OCI-LY3 (cell line): ENCODE results near the gene MEF2C.

ENCODE experiments used
- H2AFZ ChIP-seq: fragments of 200-600, 300-600 bp; shearing (Covaris generic); 2 replicates; pipeline ENCODE4 v1.6.0; 2014; ENCODE audit warnings: antibody characterized with exemption, low read depth, low read length
- H3K27ac ChIP-seq: fragments of 200-600, 300-600 bp; sonication (generic); 2 replicates; pipeline ENCODE4 v1.5.1; 2014; ENCODE audit warnings: mild to moderate bottlenecking, low read length, moderate library complexity, mixed read lengths
- H3K27me3 ChIP-seq: fragments of 200-600, 300-600 bp; sonication (generic); 2 replicates; pipeline ENCODE4 v1.6.1; 2014; ENCODE audit warnings: low read depth, low read length, mixed read lengths
- H3K36me3 ChIP-seq: fragments of 200-600, 300-600 bp; sonication (generic); replicated peaks from 2 replicates; pipeline ENCODE3; 2014; ENCODE audit warnings: low read depth, low read length, mixed read lengths
- H3K4me1 ChIP-seq: fragments of 300-600, 200-600 bp; sonication (generic); 2 replicates; pipeline ENCODE4 v1.6.1; 2014; ENCODE audit warnings: low read length, mixed read lengths
- H3K4me2 ChIP-seq: fragments of 200-600, 300-600 bp; sonication (generic); 2 replicates; pipeline ENCODE4 v1.6.1; 2014; ENCODE audit warnings: low read length, mixed read lengths
- H3K4me3 ChIP-seq: fragments of 300-600, 200-600 bp; sonication (generic); 2 replicates; pipeline ENCODE4 v1.5.1; 2014; ENCODE audit warnings: antibody characterized with exemption, mild to moderate bottlenecking, low read length, moderate library complexity
- H3K79me2 ChIP-seq: fragments of 300-600, 200-600 bp; shearing (Covaris generic); 2 replicates; pipeline ENCODE4 v1.6.1; 2014; ENCODE audit warnings: mild to moderate bottlenecking, low read length, mixed read lengths
- H3K9ac ChIP-seq: fragments of 300-600, 200-600 bp; shearing (Covaris generic); 2 replicates; pipeline ENCODE4 v1.6.0; 2014; ENCODE audit warnings: mild to moderate bottlenecking, low read length, moderate library complexity
- H3K9me3 ChIP-seq: fragments of 200-600, 300-600 bp; shearing (Covaris generic); 2 replicates; pipeline ENCODE4 v1.6.1; 2014; ENCODE audit warnings: low read length, mixed read lengths; ENCODE audit not compliant: insufficient read depth
- H4K20me1 ChIP-seq: fragments of 200-600, 300-600 bp; sonication (generic); 2 replicates; pipeline ENCODE4 v1.6.1; 2016; ENCODE audit warnings: low read length, mixed read lengths; ENCODE audit not compliant: insufficient read depth
- CTCF ChIP-seq: fragments of 200-600, 300-600 bp; sonication (generic); IDR thresholded peaks from 2 replicates; pipeline ENCODE4 v1.5.1; 2014; ENCODE audit warnings: antibody characterized with exemption, low read length, low read depth
- EZH2phosphoT487 ChIP-seq: fragments of 200-600 bp; shearing (Covaris generic); IDR thresholded peaks from 2 replicates; pipeline ENCODE4 v1.6.1; 2018; ENCODE audit warnings: antibody characterized with exemption, mixed run types, low read depth

The MEF2C gene

GRCh38 chr5:88683506-88684135, 199.4 kb downstream of the MEF2C start:
- Histone ChIP-seq H3K4me2 (no peak overlapping the region), H3K4me1 (no peaks in the 10 kb centered on the region), H3K9ac (no peak overlapping the region), H2AFZ (no peak overlapping the region), H3K79me2 (no peaks in the 10 kb centered on the region), H3K4me3 (no peak overlapping the region), H4K20me1 (no peaks in the 10 kb centered on the region), H3K27ac (no peak overlapping the region), H3K9me3 (no peaks in the 10 kb centered on the region), H3K36me3 (no peaks in the 10 kb centered on the region), H3K27me3 (no peaks in the 10 kb centered on the region; the same call in 1 of the 2 replicates)
- TF ChIP-seq CTCF (no peak), EZH2phosphoT487 (no peak)

DNA sequence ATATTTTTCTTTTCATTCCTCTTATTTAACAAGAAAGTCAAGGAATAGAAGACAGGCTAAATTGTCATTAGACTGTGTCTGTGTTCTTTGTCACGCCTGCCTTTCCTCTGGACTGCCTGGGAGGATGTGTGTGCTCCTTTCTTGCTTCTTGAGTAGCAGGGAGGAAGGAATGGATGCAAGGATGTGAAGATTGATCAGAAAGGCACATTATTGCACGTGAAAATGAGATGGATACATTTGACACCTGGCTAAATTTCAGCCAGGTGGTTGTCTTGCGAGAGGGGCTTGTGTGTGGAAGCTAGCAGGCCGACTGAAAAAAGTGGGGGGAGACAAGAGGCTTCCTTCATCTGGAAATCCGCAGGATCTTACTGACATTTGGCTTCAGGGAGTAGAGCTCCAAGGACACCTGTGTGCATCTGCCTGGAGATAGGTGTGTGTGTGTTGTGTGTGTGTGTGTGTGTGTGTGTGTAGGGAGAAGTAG, 200.1 kb downstream of the MEF2C start:
- H3K9ac ChIP-seq, result no peak overlapping the region
- no peaks in the 10 kb centered on the region; the same call in 1 of the 2 replicates for H3K27me3 ChIP-seq
- no peaks in the 10 kb centered on the region for H3K79me2 ChIP-seq
- H2AFZ ChIP-seq, result no peak overlapping the region
- no peaks in the 10 kb centered on the region for H3K4me1 ChIP-seq
- TF ChIP-seq EZH2phosphoT487, result no peak
- no peak for TF ChIP-seq CTCF
- no peak overlapping the region for H3K27ac ChIP-seq
- no peaks in the 10 kb centered on the region for H3K36me3 ChIP-seq
- H3K9me3 ChIP-seq, result no peaks in the 10 kb centered on the region
- no peak overlapping the region for H3K4me2 ChIP-seq
- H3K4me3 ChIP-seq, result no peak overlapping the region
- no peaks in the 10 kb centered on the region for H4K20me1 ChIP-seq

- TF ChIP-seq EZH2phosphoT487, result no peak
- TF ChIP-seq CTCF, result no peak
- no peaks in the 10 kb centered on the region for H3K4me1 ChIP-seq
- no peaks in the 10 kb centered on the region for H3K9me3 ChIP-seq
- H3K79me2 ChIP-seq, result no peaks in the 10 kb centered on the region
- H2AFZ ChIP-seq, result no peak overlapping the region
- no peaks in the 10 kb centered on the region for H4K20me1 ChIP-seq
- H3K9ac ChIP-seq, result no peak overlapping the region
- no peak overlapping the region for H3K4me2 ChIP-seq
- no peaks in the 10 kb centered on the region for H3K36me3 ChIP-seq
- no peaks in the 10 kb centered on the region; the same call in 1 of the 2 replicates for H3K27me3 ChIP-seq
- no peak overlapping the region for H3K27ac ChIP-seq
- H3K4me3 ChIP-seq, result no peak overlapping the region
These were observed 200.9 kb downstream of the MEF2C start for GRCh38 chr5:88682131-88682530.

GRCh38 chr5:88681211-88681803, 201.7 kb downstream of the MEF2C start:
- H3K27ac ChIP-seq, result no peak overlapping the region
- H3K9ac ChIP-seq, result no peak overlapping the region
- no peak for TF ChIP-seq EZH2phosphoT487
- TF ChIP-seq CTCF, result no peak
- no peaks in the 10 kb centered on the region for H4K20me1 ChIP-seq
- no peaks in the 10 kb centered on the region for H3K9me3 ChIP-seq
- H2AFZ ChIP-seq, result no peak overlapping the region
- H3K4me2 ChIP-seq, result 0 out of 2 replicates have a peak overlapping the region, but pooled peaks have one; percentile 83
- H3K36me3 ChIP-seq, result no peaks in the 10 kb centered on the region
- H3K79me2 ChIP-seq, result no peaks in the 10 kb centered on the region
- H3K27me3 ChIP-seq, result no peaks in the 10 kb centered on the region; the same call in 1 of the 2 replicates
- peaks cover 3% of the 10 kb centered on the region for H3K4me1 ChIP-seq
- no peak overlapping the region for H3K4me3 ChIP-seq
